Suppressor macrophage treated with lipopolysaccharide for 4 hours (primary cell): ENCODE measurements around the gene LPCAT2.

Source experiments
- DNase-seq: peaks from one replicate; pipeline ENCODE4 v3.0.0-alpha.2; 2020

LPCAT2 gene

DNA sequence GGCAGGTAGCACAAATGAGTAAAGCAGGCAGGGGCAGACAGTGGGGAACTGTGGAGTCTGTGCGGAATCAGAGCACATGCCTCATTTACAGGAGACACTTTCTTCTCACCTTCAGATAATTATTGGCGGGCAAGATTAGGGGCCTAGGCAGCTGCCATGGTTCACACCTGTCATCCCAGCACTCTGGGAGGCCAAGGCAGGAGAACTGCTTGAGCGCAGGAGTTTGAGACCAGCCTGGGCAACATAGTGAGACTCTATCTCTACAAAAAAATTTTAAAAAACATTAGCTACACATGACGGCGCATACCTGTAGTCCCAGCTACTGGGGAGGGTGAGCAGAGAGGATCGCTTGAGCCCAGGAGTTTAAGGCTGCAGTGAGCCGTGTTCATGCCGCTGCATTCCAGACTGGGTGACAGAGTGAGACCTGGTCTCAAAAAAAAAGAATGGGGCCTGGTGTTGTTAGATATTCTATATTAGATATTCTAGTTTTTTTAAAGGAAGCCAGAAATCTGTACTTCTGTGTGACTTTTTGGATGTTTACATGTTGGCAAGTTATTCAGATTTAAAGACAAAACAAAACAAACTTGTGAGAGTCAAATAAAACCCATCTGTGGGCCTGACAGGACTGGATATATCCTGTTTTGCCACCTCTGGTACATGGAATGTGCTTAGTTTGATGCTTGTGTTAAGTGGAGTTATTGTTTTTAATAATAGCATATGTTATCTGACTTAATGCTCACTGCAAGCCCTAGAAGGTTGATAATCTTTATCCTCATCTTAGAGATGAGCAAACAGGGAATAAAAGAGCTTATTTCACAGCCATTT is 4.9 kb upstream of the LPCAT2 start:
- DNase-seq: no peak

GRCh38 chr16:55505333-55506015 is 3.4 kb upstream of the LPCAT2 start:
- DNase-seq: no peak

GRCh38 chr16:55506083-55506482 is 2.8 kb upstream of the LPCAT2 start:
- no peak for DNase-seq

DNA sequence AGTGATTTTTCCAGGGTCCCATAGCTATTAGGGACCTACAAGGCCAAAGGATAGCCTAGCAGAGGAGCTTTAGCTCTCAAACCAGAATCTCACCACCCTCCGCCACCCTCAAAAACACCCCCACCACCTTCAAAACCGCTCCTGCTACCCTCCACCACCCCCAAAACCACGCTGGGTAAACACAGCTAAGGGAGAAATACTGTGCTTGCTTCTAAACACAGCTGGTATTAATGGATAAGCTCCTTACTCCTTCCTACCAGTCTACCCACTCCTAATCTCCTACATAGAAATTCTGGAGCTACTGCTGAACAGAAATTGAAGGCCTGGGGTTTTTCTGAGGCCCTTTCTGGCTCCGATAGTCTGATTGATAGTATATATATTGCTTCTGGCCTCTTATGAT is 2.2 kb upstream of the LPCAT2 start:
- DNase-seq: no peak

- peak; percentile 59 for DNase-seq
These were observed 476 bp upstream of the LPCAT2 start for GRCh38 chr16:55508271-55508921.

GRCh38 chr16:55510185-55510805 is 1.4 kb downstream of the LPCAT2 start:
- DNase-seq: peak; percentile 40

- DNase-seq: no peak
These were observed 4.1 kb downstream of the LPCAT2 start for GRCh38 chr16:55512941-55513340.

DNA sequence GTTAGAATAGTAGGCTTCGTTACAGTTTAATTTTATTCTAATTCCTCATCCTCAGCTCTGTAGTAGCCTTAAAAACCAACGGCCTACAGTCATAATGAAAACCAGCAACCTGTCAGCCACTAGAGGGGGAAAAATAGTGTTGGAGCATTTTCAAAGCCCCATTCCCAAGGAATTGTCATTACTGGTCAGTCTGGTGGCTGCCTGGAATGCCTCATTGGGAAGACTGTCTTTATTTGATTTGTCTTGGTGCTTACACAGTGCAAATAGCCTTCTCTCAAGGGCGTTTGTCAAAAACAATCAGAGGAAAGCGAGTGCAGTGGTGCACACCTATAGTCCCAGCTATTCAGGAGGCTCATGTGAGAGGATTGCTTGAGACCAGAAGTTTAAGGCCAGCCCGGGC is 4.7 kb downstream of the LPCAT2 start:
- no peak for DNase-seq

GRCh38 chr16:55515111-55515510 is 6.2 kb downstream of the LPCAT2 start:
- DNase-seq: no peak

GRCh38 chr16:55521792-55522191 is 12.9 kb downstream of the LPCAT2 start:
- DNase-seq: no peak

DNA sequence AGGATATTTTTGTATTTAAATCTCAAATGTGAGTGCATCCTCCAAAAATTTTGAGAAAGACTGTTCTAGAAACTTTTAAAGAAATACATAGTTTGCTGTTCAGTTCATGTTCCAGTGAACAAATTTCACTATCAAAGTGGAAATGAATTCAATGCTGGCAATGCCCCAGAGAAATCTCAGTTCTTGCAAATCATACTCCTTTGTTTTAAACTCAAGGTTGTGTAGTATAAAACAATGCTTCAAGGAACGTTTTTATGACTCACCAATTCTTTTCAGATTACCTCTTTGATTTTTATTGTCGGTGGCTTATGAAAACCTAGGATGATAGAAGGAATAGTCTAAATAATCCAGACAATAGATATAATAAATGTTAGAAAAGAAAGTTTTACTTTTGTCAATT is 17.6 kb downstream of the LPCAT2 start:
- DNase-seq: no peak

DNA sequence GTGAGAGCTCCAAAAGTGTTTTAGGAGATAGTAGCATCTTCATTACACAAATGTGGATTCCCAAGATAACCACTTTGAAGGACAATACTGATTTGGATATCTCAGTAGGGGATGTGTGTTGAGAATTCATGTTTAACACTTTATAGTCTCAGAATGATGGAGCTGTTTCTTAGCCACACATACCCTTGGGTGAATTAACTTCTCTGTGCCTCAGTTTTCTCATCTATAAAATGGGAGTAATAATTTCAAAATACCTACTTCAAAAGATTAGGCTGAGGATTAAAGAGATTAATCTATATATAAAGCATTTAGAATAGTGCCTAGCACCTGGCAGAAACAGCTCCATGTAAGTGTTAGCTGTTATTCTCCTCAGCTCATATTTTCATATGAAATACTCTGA is 19.0 kb downstream of the LPCAT2 start:
- no peak for DNase-seq

GRCh38 chr16:55529018-55529417 is 20.1 kb downstream of the LPCAT2 start:
- no peak for DNase-seq

DNA sequence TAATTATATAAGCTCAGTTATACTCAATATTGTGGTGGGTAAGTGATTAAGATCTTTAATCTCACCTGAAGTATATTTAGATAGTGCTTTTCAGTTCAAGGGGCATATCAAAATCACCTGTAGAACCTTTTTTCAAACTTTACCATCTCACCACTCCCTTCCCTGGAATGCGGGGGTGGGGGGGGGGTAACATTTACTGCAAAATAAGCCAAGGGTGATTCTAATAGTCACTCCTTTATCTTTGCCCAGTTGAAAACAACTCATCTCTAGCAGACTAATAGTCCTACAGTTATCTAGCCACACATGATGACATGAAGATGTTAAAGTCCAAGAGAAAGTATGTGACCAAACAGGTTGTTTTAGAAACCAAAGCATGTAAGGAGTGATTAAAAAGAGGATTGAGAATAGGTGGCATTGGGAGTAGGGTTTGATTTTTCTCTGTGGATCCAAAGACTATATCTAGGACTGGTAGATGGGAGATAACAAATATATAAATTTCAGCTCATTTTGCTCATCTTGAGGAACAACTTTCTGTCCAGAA is 21.5 kb downstream of the LPCAT2 start:
- no peak for DNase-seq

- DNase-seq: no peak
These were observed 23.4 kb downstream of the LPCAT2 start for GRCh38 chr16:55532227-55532626.

DNA sequence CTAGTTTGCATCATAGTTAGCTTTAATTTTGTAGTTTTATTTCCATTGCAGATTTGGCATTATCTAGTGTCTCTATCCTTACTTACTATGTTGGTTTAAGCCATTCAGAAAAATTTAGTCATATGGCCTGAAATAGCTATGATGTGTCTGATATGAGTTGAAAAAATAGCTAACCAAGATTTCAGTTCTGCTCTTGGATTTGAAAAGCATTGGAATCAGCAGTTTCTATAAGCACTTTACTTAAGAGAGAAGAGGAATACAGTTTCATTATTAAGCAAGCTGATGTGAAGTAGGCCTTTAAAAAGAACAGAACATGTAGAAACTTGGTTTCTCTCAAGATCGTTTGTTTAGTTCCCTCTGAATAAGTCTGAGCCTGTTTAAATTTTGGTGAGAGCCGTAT is 25.9 kb downstream of the LPCAT2 start:
- DNase-seq: peak; percentile 87

GRCh38 chr16:55539049-55539448 is 30.2 kb downstream of the LPCAT2 start:
- peak; percentile 72 for DNase-seq

- no peak for DNase-seq
These were observed 30.6 kb downstream of the LPCAT2 start for GRCh38 chr16:55539488-55539887.

DNA sequence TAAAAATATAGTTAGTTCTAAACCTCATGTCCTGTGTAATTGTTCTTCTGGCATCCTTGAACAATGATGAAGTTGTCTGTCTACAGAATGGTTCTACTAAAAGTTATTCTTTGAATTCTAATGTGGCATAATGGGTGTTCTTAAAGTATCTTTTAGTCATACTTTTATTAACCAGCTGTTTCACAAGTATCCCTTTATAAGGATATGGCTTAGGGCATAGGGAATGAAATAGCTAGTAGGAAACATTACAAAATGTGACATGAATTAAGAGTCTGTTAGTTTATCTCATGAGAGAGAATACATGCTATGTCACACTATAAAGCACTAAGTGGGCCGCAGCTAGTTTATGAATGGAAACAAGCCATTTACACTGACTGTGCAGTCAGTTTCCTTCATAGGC is 31.3 kb downstream of the LPCAT2 start:
- no peak for DNase-seq

- DNase-seq: peak; percentile 65
These were observed 33.7 kb downstream of the LPCAT2 start for GRCh38 chr16:55542459-55543082.

GRCh38 chr16:55543472-55543871 is 34.6 kb downstream of the LPCAT2 start:
- peak; percentile 28 for DNase-seq

DNA sequence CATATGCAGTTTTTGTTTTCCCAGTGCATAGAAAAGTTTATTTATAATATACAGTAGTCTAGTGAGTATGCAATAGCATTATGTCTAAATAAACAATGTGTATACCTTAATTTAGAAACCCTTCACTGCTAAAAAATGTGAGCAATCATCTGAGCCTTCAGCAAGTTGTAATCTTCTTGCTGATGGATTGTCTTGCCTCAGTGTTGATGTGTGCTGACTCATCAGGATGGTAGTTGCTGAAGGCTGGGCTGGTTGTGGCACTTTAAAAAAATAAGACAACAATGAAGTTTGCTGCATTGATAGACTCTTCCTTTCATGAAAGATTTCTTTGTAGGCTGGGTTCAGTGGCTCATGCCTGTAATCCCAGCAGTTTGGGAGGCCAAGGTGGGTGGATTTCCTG is 43.7 kb downstream of the LPCAT2 start:
- no peak for DNase-seq

DNA sequence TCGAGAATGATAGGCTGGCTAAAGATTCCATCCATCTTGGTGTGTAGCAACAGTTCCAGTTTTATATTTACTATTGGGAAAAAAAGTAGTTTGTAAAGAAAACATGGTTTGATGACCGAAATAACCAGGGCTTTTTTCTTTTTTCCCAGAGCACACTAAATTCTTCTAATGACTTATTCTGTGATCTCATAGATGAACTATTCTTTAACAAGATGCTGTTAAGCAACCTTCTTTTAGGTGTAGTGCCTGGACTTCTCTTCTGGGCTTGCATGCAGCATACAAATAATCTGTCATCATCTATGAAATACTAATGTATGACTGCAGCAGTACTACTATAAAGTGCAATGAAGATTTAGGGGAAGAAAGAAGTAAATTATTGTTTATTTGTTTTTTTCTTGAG is 46.6 kb downstream of the LPCAT2 start:
- no peak for DNase-seq
